GM12872 (cell line): ENCODE data around the gene EYS.

Experiments used
- CTCF ChIP-seq: IDR thresholded peaks from 3 replicates; pipeline ENCODE4 v1.5.1; 2011; ENCODE audit warnings: low read depth, mild to moderate bottlenecking, low read length, moderate library complexity; ENCODE audit not compliant: insufficient read depth

Gene EYS

GRCh38 chr6:64330694-64331307, 1376.2 kb downstream of the EYS start:
- TF ChIP-seq CTCF, result peak; percentile 77

GRCh38 chr6:64326939-64327338, 1380.1 kb downstream of the EYS start:
- no peak for TF ChIP-seq CTCF

GRCh38 chr6:64325093-64325492, 1381.9 kb downstream of the EYS start:
- TF ChIP-seq CTCF, result no peak

- TF ChIP-seq CTCF, result no peak
These were observed 1396.8 kb downstream of the EYS start for GRCh38 chr6:64310214-64310613.

GRCh38 chr6:64301307-64302236, 1405.5 kb downstream of the EYS start:
- TF ChIP-seq CTCF, result no peak

GRCh38 chr6:64299176-64299575, 1407.8 kb downstream of the EYS start:
- TF ChIP-seq CTCF, result no peak

- no peak for TF ChIP-seq CTCF
These were observed 1413.0 kb downstream of the EYS start for GRCh38 chr6:64294034-64294433.
